Gastroesophageal sphincter (tissue), 4 donors: ENCODE measurements around the gene ATXN3. TPM values are rescaled to one million over a fixed set of nuclear protein-coding genes. Genes with fewer than 3 reads are reported as not detected.

Experiments used
- ATAC-seq: fragments of 150-250 bp; one replicate; pipeline ENCODE4 v1.9.1; 2016; ENCODE audit warnings: mild to moderate bottlenecking, moderate library complexity
- H3K27ac ChIP-seq, 4 donors: fragments of 200-600 bp; sonication (generic) in 3 of 4; 1 replicate in 3 of 4; 2 replicates in 1 of 4; pipeline ENCODE4 v1.5.1; 2016 to 2019
- H3K27me3 ChIP-seq: fragments of 200-600 bp; sonication (generic); one replicate; pipeline ENCODE4 v1.5.1; 2019
- H3K36me3 ChIP-seq, 2 donors: fragments of 200-600 bp; sonication (generic); one replicate each; pipeline ENCODE4 v1.5.1; 2019; ENCODE audit warnings: control low read depth in 1 of 2
- H3K4me1 ChIP-seq, 3 donors: fragments of 200-600 bp; sonication (generic); 1 replicate in 2 of 3; 2 replicates in 1 of 3; pipeline ENCODE4 v1.5.1; 2016 to 2019; ENCODE audit warnings: control low read depth in 2 of 3
- H3K4me3 ChIP-seq, 2 donors: fragments of 200-600 bp; sonication (generic); one replicate each; pipeline ENCODE4 v1.5.1; 2019; ENCODE audit warnings: mild to moderate bottlenecking in 1 of 2, moderate library complexity in 1 of 2
- H3K9me3 ChIP-seq, 3 donors: fragments of 200-600 bp; sonication (generic); one replicate each; pipeline ENCODE4 v1.5.1; 2017 to 2019; ENCODE audit warnings: control low read depth in 2 of 3
- EP300 ChIP-seq: sonication (generic); formaldehyde crosslinking; IDR thresholded peaks from one replicate; pipeline ENCODE4 v1.6.1; 2017; ENCODE audit warnings: antibody characterized with exemption, mild to moderate bottlenecking
- POLR2A ChIP-seq, 2 donors: fragments of 450-650 bp; IDR thresholded peaks; one replicate each; pipeline ENCODE4 v1.6.1; 2017; ENCODE audit warnings: antibody characterized with exemption in 2 of 2, mild to moderate bottlenecking in 2 of 2, moderate library complexity in 1 of 2
- POLR2AphosphoS5 ChIP-seq: sonication (generic); formaldehyde crosslinking; IDR thresholded peaks from one replicate; pipeline ENCODE4 v1.6.1; 2017; ENCODE audit warnings: antibody characterized with exemption
- WGBS, 2 donors: methylation state at CpG; one replicate each; pipeline ENCODE4 v1.1.5; 2018; ENCODE audit warnings: low coverage in 1 of 2; 5-methylcytosine and 5-hydroxymethylcytosine counted together
- total RNA-seq, 4 donors: library from RNA; depleted of rRNA; stranded (reverse); fragments of >200 nt; gene quantifications; one replicate each; pipeline ENCODE4 v1.1.0, GENCODE V29; 2016
- TF ChIP-seq, protein P1 (sequence below), 4 experiments: fragments of 200-600 bp in 2 of 4; fragments of 450-650 bp in 2 of 4; sonication (generic) in 1 of 4; IDR thresholded peaks; one replicate each; pipeline ENCODE4 v1.5.1; 2017 to 2019; ENCODE audit warnings: antibody characterized with exemption in 4 of 4, mild to moderate bottlenecking in 2 of 4, moderate library complexity in 2 of 4

ATXN3 gene
- total RNA-seq, 4 donors from 2014 or later = 43.1 to 63.0 (median 54.1) TPM

- TF ChIP-seq POLR2AphosphoS5 (no peak), EP300 (no peak), POLR2A (IDR thresholded peaks at IDR 0.05) (no peak)
- TF ChIP-seq, protein P1, sequence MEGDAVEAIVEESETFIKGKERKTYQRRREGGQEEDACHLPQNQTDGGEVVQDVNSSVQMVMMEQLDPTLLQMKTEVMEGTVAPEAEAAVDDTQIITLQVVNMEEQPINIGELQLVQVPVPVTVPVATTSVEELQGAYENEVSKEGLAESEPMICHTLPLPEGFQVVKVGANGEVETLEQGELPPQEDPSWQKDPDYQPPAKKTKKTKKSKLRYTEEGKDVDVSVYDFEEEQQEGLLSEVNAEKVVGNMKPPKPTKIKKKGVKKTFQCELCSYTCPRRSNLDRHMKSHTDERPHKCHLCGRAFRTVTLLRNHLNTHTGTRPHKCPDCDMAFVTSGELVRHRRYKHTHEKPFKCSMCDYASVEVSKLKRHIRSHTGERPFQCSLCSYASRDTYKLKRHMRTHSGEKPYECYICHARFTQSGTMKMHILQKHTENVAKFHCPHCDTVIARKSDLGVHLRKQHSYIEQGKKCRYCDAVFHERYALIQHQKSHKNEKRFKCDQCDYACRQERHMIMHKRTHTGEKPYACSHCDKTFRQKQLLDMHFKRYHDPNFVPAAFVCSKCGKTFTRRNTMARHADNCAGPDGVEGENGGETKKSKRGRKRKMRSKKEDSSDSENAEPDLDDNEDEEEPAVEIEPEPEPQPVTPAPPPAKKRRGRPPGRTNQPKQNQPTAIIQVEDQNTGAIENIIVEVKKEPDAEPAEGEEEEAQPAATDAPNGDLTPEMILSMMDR (IDR thresholded peaks at IDR 0.05) = no peak
- ATAC-seq = peak; percentile 13
- no peaks in the 10 kb centered on the region for H3K9me3 ChIP-seq
- peak overlapping the region; percentile 91 to 97 (median 94) for H3K27ac ChIP-seq
- WGBS, 2 donors = 0% methylated on average over 6 to 22 of the region's 22 CpGs
- H3K27me3 ChIP-seq = no peaks in the 10 kb centered on the region
- H3K4me3 ChIP-seq = peak overlapping the region; percentile 81 to 84
- H3K36me3 ChIP-seq = peaks cover 0 to 27% of the 10 kb centered on the region in 2 donors
- peaks cover 0 to 79% (median 11%) of the 10 kb centered on the region in 3 donors for H3K4me1 ChIP-seq
These were observed 15.9 kb upstream of the ATXN3 start for GRCh38 chr14:92122351-92122677.

DNA sequence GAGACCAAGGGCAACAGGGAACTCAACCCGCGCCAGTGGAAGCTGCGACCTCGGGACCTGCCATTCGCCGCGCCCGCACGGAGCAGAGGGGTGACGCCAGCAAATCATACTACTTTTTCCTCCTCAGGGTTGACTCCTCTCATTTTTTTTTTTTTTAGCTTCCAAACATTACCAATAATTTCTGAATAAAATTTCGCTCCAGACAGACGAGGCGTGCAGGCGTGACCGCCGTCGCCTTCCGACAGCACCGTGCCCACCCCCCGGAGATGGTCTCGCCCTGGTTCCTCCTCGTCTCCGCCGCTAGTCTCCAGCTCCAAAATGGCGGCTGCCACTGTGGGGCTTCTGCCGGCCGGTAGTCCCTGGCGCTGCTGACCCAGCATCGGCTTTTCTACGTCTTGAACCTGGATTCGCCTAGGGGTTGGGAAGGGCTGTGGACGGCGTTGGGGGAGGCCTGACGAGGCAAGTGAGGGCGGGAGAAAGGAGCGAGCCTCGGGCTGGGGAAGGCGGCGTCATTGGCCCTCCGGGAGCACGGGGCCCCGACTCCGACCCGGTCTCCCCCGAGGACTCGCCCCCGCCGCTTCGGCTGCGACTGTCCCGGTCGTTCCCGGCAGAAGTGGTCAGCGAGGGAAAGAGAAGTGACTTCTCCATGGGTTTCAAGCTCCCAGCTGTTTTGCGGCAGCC lies 15.4 kb upstream of the ATXN3 start, which contains the start of the genes CPSF2 and NDUFB1:
TSS of gene CPSF2 (plus strand) at position 300 of the 681 bp plus-strand sequence. CDS start 9,016 bp downstream, outside the sequence.
TSS of gene NDUFB1 (minus strand) at position 37 of the 681 bp plus-strand sequence. CDS start 4,069 bp downstream, outside the sequence.
- Histone ChIP-seq H3K4me1 (peaks cover 0 to 84% (median 13%) of the 10 kb centered on the region in 3 donors), H3K27ac (peak within 1 kb of the TSS; percentile 91 to 97 (median 94)), H3K9me3 (no peaks in the 10 kb centered on the region), H3K36me3 (peaks cover 0 to 27% of the 10 kb centered on the region in 2 donors), H3K27me3 (no peaks in the 10 kb centered on the region), H3K4me3 (peak within 1 kb of the TSS; percentile 81 to 84)
- peak; percentile 91 for ATAC-seq
- WGBS, 2 donors = 0% methylated on average over 4 to 6 of the region's 55 CpGs
- TF ChIP-seq EP300 (no peak), POLR2AphosphoS5 (peak; percentile 13), POLR2A (IDR thresholded peaks at IDR 0.05) (peak in 1 of 2 donors; percentile 41)
- TF ChIP-seq, protein P1 (IDR thresholded peaks at IDR 0.05) = peak in 2 of 4 experiments; percentile 28 to 40

DNA sequence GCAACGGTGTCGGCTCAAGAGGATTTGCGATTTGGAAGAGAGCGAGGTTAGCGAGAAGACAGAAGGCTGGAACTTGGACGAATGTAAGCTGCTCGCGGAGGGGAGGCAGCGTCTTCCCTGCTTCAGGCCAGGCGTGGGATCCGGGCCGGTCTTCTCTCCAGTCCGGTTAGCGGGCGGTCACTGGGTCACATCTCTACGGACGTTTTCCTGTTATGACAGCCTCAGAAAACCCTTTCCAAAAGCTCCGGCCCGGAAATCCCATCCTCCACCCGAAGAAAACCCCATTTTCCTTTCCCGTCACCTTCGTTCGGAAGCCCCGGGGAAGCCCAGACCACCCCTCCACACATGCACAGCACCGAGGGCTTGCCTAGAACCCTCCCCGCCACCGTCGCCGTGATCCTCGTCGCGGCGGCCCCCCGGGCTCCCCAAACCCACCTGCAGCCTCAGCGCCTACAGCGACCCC lies 14.9 kb upstream of the ATXN3 start:
- H3K36me3 ChIP-seq = peaks cover 0 to 27% of the 10 kb centered on the region in 2 donors
- peak overlapping the region; percentile 81 to 84 for H3K4me3 ChIP-seq
- H3K27me3 ChIP-seq = no peaks in the 10 kb centered on the region
- 0 to 1% methylated on average over 20 to 21 of the region's 36 CpGs for WGBS, 2 donors
- H3K9me3 ChIP-seq = no peaks in the 10 kb centered on the region
- peak overlapping the region; percentile 91 to 97 (median 94) for H3K27ac ChIP-seq
- H3K4me1 ChIP-seq = peaks cover 0 to 81% (median 13%) of the 10 kb centered on the region in 3 donors
- TF ChIP-seq POLR2A (IDR thresholded peaks at IDR 0.05) (peak in 1 of 2 donors; percentile 16), POLR2AphosphoS5 (no peak)
- peak; percentile 35 for ATAC-seq

DNA sequence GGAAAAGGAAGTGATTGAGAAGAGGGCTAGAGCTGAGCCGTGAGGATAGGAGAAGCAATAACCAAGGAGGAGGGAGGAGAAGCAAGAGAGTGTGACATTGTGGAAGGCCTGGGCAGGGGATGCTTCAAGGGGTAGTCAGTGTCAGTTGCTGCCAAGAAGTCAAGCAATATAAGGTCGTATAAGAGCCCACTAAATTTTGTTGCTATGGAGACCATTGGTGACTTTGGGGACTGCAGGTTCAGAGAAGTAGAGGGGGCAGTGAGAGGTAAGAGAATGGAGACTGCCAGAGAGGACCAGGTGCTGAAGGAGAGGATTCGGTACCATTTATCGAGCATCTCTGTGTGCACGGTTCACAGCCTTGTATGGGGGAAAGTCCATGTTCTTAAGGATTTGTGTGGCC lies 3.1 kb upstream of the ATXN3 start:
- ATAC-seq = no peak

More for the DNA sequence above, 3.1 kb upstream of the ATXN3 start:
- no peak overlapping the region for H3K4me3 ChIP-seq
- H3K4me1 ChIP-seq = peaks cover 0 to 16% (median 11%) of the 10 kb centered on the region in 3 donors
- WGBS, 2 donors = 72 to 79% methylated on average over 2 to 5 of the region's 5 CpGs
- TF ChIP-seq, protein P1 (IDR thresholded peaks at IDR 0.05) = no peak
- TF ChIP-seq POLR2AphosphoS5 = no peak
- no peak for TF ChIP-seq EP300
- no peak for TF ChIP-seq POLR2A (IDR thresholded peaks at IDR 0.05)
- no peak overlapping the region for H3K27ac ChIP-seq
- H3K27me3 ChIP-seq = no peaks in the 10 kb centered on the region
- H3K36me3 ChIP-seq = peaks cover 0 to 5% of the 10 kb centered on the region in 2 donors
- no peaks in the 10 kb centered on the region for H3K9me3 ChIP-seq
